GM12878 (cell line): ENCODE data around the gene TRPM3. TPM values are rescaled to one million over a fixed set of nuclear protein-coding genes. Genes with fewer than 3 reads are reported as not detected.

Experiments used
- ATAC-seq: fragments of 200-7000 bp; cut with Tn5 transposase; 3 replicates; pipeline ENCODE4 v1.9.1; 2020; ENCODE audit warnings: mild to moderate bottlenecking, moderate library complexity
- BruUV-seq: library from RNA; stranded (reverse); fragments of 400-500 nt; replicated peaks from 2 replicates; lab custom pipeline; 2021; lab: Mats Ljungman, UMichigan
- CTCF ChIA-PET: fragments of 300-600 bp; sonication (Branson Sonifier 250); formaldehyde crosslinking; extraction: SDS; loops from one replicate; lab custom pipeline; 2021; ENCODE audit warnings: inconsistent platforms; lab: Yijun Ruan, JAX
- POLR2A ChIA-PET: fragments of 350-600 bp; formaldehyde crosslinking; extraction: SDS; loops from one replicate; lab custom pipeline; 2021; ENCODE audit warnings: inconsistent platforms; lab: Charles Lee
- RAD21 ChIA-PET: fragments of 300-600 bp; sonication (Branson Sonifier 250); formaldehyde crosslinking; loops from one replicate; lab custom pipeline; 2023; ENCODE audit warnings: antibody characterized with exemption; ENCODE audit not compliant: unreplicated experiment; lab: Charles Lee
- SMC1A ChIA-PET: fragments of 300-600 bp; sonication (Branson Sonifier 250); formaldehyde crosslinking; loops from one replicate; lab custom pipeline; 2023; ENCODE audit not compliant: unreplicated experiment, uncharacterized antibody; lab: Charles Lee
- DNase-seq: peaks from one replicate; pipeline ENCODE4 v3.0.0-alpha.2; 2011; ENCODE audit warnings: low read depth, low spot score
- FAIRE-seq: peaks from 3 replicates; lab custom pipeline; 2011; peaks lifted over from hg19 to GRCh38; lab: Jason Lieb, UNC
- H2AFZ ChIP-seq: 2 replicates; pipeline ENCODE4 v1.6.0; 2011; ENCODE audit warnings: low read depth, low read length, control low read depth; ENCODE audit not compliant: control insufficient read depth
- H3K27ac ChIP-seq: 2 replicates; pipeline ENCODE4 v1.5.1; 2011; ENCODE audit warnings: control low read depth; ENCODE audit not compliant: control insufficient read depth, insufficient read depth
- H3K27me3 ChIP-seq, 2 experiments: replicated peaks in 1 of 2; 2 replicates each; pipeline versions ENCODE4 v1.6.0 to v1.6.1; 2011; ENCODE audit warnings: low read length in 1 of 2; ENCODE audit not compliant: control insufficient read depth in 2 of 2, insufficient read depth in 2 of 2
- H3K36me3 ChIP-seq, 2 experiments: 2 replicates each; pipeline ENCODE4 v1.5.1; 2011; ENCODE audit warnings: low read length in 1 of 2; ENCODE audit not compliant: control insufficient read depth in 2 of 2, insufficient read depth in 2 of 2
- H3K4me1 ChIP-seq: 2 replicates; pipeline ENCODE4 v1.6.1; 2011; ENCODE audit warnings: mild to moderate bottlenecking, low read length, moderate library complexity, mixed read lengths; ENCODE audit not compliant: control insufficient read depth, insufficient read depth
- H3K4me2 ChIP-seq: 2 replicates; pipeline ENCODE4 v1.6.0; 2011; ENCODE audit warnings: control low read depth; ENCODE audit not compliant: control insufficient read depth, insufficient read depth
- H3K4me3 ChIP-seq: fragments of 200-600 bp; sonication (generic); 2 replicates; pipeline ENCODE4 v1.5.1; 2016
- H3K79me2 ChIP-seq: 2 replicates; pipeline ENCODE4 v1.6.0; 2011; ENCODE audit warnings: low read length; ENCODE audit not compliant: control insufficient read depth, insufficient read depth
- H3K9ac ChIP-seq: 2 replicates; pipeline ENCODE4 v1.8.0; 2011; ENCODE audit warnings: low read length, control low read depth, mixed read lengths; ENCODE audit not compliant: control insufficient read depth, insufficient read depth
- H3K9me3 ChIP-seq: replicated peaks from 3 replicates; pipeline ENCODE4 v1.5.1; 2011; ENCODE audit warnings: mild to moderate bottlenecking, low read length; ENCODE audit not compliant: control insufficient read depth, insufficient read depth
- H4K20me1 ChIP-seq: 2 replicates; pipeline ENCODE4 v1.6.0; 2011; ENCODE audit not compliant: control insufficient read depth, insufficient read depth
- BCL11A ChIP-seq: IDR thresholded peaks from 2 replicates; pipeline ENCODE4 v1.6.1; 2011; ENCODE audit warnings: low read depth, low read length
- BRCA1 ChIP-seq: IDR thresholded peaks from 2 replicates; pipeline ENCODE4 v1.6.1; 2011; ENCODE audit warnings: low read depth, low read length, improper control_type of control experiment
- CBX5 ChIP-seq: sonication (generic); IDR thresholded peaks from 2 replicates; pipeline ENCODE4 v1.6.1; 2016; ENCODE audit warnings: low read depth, moderate library complexity, mild to moderate bottlenecking, inconsistent platforms
- CREM ChIP-seq: IDR thresholded peaks from 2 replicates; pipeline ENCODE4 v1.6.1; 2014; ENCODE audit warnings: antibody characterized with exemption, low read depth
- HDGF ChIP-seq: fragments of 450-650 bp; IDR thresholded peaks from 2 replicates; pipeline ENCODE4 v1.6.1; 2016; ENCODE audit warnings: antibody characterized with exemption
- NFIC ChIP-seq: IDR thresholded peaks from 2 replicates; pipeline ENCODE4 v1.6.1; 2012; ENCODE audit warnings: low read depth, mild to moderate bottlenecking, inconsistent platforms, low read length, moderate library complexity
- NKRF ChIP-seq: fragments of 450-650 bp; conservative IDR thresholded peaks from 2 replicates; pipeline ENCODE4 v1.6.1; 2017; ENCODE audit warnings: mild to moderate bottlenecking, moderate library complexity
- RAD51 ChIP-seq: fragments of 450-650 bp; IDR thresholded peaks from 2 replicates; pipeline ENCODE4 v1.6.1; 2016; ENCODE audit warnings: moderate library complexity, mild to moderate bottlenecking, inconsistent platforms
- SMAD1 ChIP-seq: fragments of 450-650 bp; IDR thresholded peaks from 2 replicates; pipeline ENCODE4 v1.6.1; 2018; ENCODE audit warnings: mild to moderate bottlenecking, low read depth; ENCODE audit not compliant: partially characterized antibody
- SMC3 ChIP-seq: IDR thresholded peaks from 2 replicates; pipeline ENCODE4 v1.6.1; 2011; ENCODE audit warnings: low read length, improper control_type of control experiment, borderline replicate concordance
- SUZ12 ChIP-seq: fragments of 200-600 bp; sonication (generic); IDR thresholded peaks from one replicate; pipeline ENCODE4 v1.6.1; 2018; ENCODE audit warnings: antibody characterized with exemption, mild to moderate bottlenecking; ENCODE audit not compliant: unreplicated experiment
- TBL1XR1 ChIP-seq: IDR thresholded peaks from 2 replicates; pipeline ENCODE4 v1.6.1; 2012; ENCODE audit warnings: low read depth, low read length, improper control_type of control experiment
- TCF7 ChIP-seq: IDR thresholded peaks from 2 replicates; pipeline ENCODE4 v1.6.1; 2014; ENCODE audit warnings: antibody characterized with exemption, borderline replicate concordance
- WGBS: methylation state at CpG from one replicate; pipeline ENCODE4 v1.1.6; 2016; ENCODE audit warnings: low lambda C conversion rate; ENCODE audit not compliant: insufficient replicate concordance, insufficient coverage; ENCODE audit errors: missing lambda C conversion rate; 5-methylcytosine and 5-hydroxymethylcytosine counted together
- in situ Hi-C: fragments of 300-500 bp; cut with MboI; formaldehyde crosslinking; loops from 9 replicates; pipeline ENCODE4 v1.14.3; 2018; ENCODE audit warnings: mixed read lengths
- intact Hi-C: fragments of 100-400 bp; cut with micrococcal nuclease; formaldehyde crosslinking; loops from one replicate; pipeline ENCODE4 v1.14.2; 2022; ENCODE audit not compliant: unreplicated experiment
- polyA plus RNA-seq, 11 experiments: library from polyadenylated mRNA; depleted of rRNA in 4 of 11; unstranded in 6 of 11; stranded (reverse) in 5 of 11; fragments of >200 nt; fragmentation: Nextera tagmentation in 4 of 11; fragmentation: Illumina TruSeq in 1 of 11; extraction: Ambion mirVana in 4 of 11; extraction: Trizol in 1 of 11; gene quantifications; 1 replicate in 1 of 11; 2 replicates in 10 of 11; pipeline versions ENCODE4 v1.2.1 to v1.2.3, GENCODE V29; 2011 to 2016; ENCODE audit warnings: inconsistent platforms in 2 of 11, missing spikeins in 2 of 11, low read depth in 1 of 11
- total RNA-seq, 4 experiments: library from RNA; depleted of rRNA in 3 of 4; stranded (reverse); fragments of >200 nt in 3 of 4; fragmentation: Illumina TruSeq in 1 of 4; extraction: Trizol in 1 of 4; gene quantifications; 2 replicates each; pipeline versions ENCODE4 v1.2.1 to v1.2.3, GENCODE V29; 2013 to 2021
- TF ChIP-seq, protein P1 (sequence below): IDR thresholded peaks from 2 replicates; pipeline ENCODE4 v1.6.1; 2012; ENCODE audit warnings: low read depth, low read length, improper control_type of control experiment

TRPM3 gene
- total and polyA plus RNA-seq, 10 of the 15 experiments (the other 5 are each of a cell fraction or from before 2014, with no cell fraction given): not detected

GRCh38 chr9:70532716-70533115 lies 588.7 kb downstream of the TRPM3 start:
- no peak for TF ChIP-seq TBL1XR1
- Histone ChIP-seq H3K9ac (no peak overlapping the region), H4K20me1 (no peaks in the 10 kb centered on the region), H2AFZ (no peak overlapping the region), H3K27me3 (no peaks in the 10 kb centered on the region), H3K79me2 (no peaks in the 10 kb centered on the region), H3K27ac (no peak overlapping the region), H3K4me3 (no peak overlapping the region), H3K9me3 (no peaks in the 10 kb centered on the region), H3K4me1 (no peaks in the 10 kb centered on the region), H3K36me3 (no peaks in the 10 kb centered on the region), H3K4me2 (no peak overlapping the region)
- intact Hi-C loops: no loop called here
- RAD21 ChIA-PET: no interaction called here
- SMC1A ChIA-PET: interaction anchor here (1.6 to 2.7 kb wide), 3 partner anchors 10 to 16 kb away, joined by 3 to 9 read pairs (median 5); no protein-coding TSS in a partner anchor
- WGBS: 32% methylated on average over 6 of the region's 6 CpGs
- DNase-seq: no peak
- BruUV-seq: no TSS peak
- POLR2A ChIA-PET: interaction anchor here (1.5 kb wide), 1 partner anchor 13 kb away, joined by 3 read pairs; no protein-coding TSS in a partner anchor
- in situ Hi-C loops: no loop called here
- no peak for FAIRE-seq
- CTCF ChIA-PET: interaction anchor here (0.7 kb wide), 1 partner anchor 25 kb away, joined by 3 read pairs; no protein-coding TSS in a partner anchor
- ATAC-seq: no peak

DNA sequence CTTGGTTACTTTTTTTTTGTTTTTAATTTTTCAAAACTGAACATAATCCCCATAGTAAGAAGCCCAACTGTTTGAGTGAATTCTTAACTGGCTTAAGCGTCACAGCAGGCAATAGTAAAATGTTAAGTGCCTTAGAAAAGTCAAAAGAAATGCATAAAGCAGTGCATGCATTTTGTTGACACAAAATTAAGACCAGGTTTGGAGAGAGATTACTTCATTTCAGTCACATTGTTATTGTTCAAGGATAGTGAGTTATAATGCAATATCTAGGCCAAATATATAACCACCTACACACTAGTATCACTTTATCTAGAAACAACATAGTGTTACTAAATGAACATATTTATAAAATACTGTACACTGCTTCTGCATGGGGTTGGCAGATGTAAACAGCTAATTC lies 590.1 kb downstream of the TRPM3 start:
- FAIRE-seq: no peak
- no peak for TF ChIP-seq CBX5
- TF ChIP-seq SUZ12: no peak
- TF ChIP-seq TCF7: no peak
- TF ChIP-seq, protein P1, sequence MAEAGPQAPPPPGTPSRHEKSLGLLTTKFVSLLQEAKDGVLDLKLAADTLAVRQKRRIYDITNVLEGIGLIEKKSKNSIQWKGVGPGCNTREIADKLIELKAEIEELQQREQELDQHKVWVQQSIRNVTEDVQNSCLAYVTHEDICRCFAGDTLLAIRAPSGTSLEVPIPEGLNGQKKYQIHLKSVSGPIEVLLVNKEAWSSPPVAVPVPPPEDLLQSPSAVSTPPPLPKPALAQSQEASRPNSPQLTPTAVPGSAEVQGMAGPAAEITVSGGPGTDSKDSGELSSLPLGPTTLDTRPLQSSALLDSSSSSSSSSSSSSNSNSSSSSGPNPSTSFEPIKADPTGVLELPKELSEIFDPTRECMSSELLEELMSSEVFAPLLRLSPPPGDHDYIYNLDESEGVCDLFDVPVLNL: no peak
- no peak for TF ChIP-seq BCL11A
- TF ChIP-seq SMC3: no peak
- TF ChIP-seq CREM: no peak
- no peak for TF ChIP-seq HDGF
- no peak for TF ChIP-seq NKRF
- TF ChIP-seq RAD51: no peak
- no peak for TF ChIP-seq BRCA1
- no peak for TF ChIP-seq NFIC
- TF ChIP-seq SMAD1: no peak
- TF ChIP-seq, all 136 proteins: peak for 0
- Histone ChIP-seq H3K9ac (no peak overlapping the region), H4K20me1 (no peaks in the 10 kb centered on the region), H3K27ac (no peak overlapping the region), H3K4me2 (no peak overlapping the region), H2AFZ (no peak overlapping the region), H3K79me2 (no peaks in the 10 kb centered on the region), H3K4me3 (no peak overlapping the region), H3K4me1 (no peaks in the 10 kb centered on the region), H3K27me3 (no peaks in the 10 kb centered on the region), H3K36me3 (no peaks in the 10 kb centered on the region), H3K9me3 (no peaks in the 10 kb centered on the region)
- DNase-seq: no peak
- CTCF ChIA-PET: no interaction called here
- RAD21 ChIA-PET: interaction anchor here (1.2 kb wide), 1 partner anchor 11 kb away, joined by 3 read pairs; no protein-coding TSS in a partner anchor
- SMC1A ChIA-PET: interaction anchor here (1.3 to 1.7 kb wide), 3 partner anchors 9 to 35 kb away, joined by 3 to 5 read pairs (median 4); no protein-coding TSS in a partner anchor
- intact Hi-C loops (no loop called here), in situ Hi-C loops (no loop called here)
- no peak for ATAC-seq
- WGBS: 60% methylated on average over 1 of the region's 1 CpG
- POLR2A ChIA-PET: interaction anchor here (0.6 to 1.5 kb wide), 2 partner anchors 12 to 125 kb away, joined by 3 read pairs; no protein-coding TSS in a partner anchor
- BruUV-seq: no TSS peak
